Stomach (tissue), 9 donors: ENCODE measurements around the gene FAM193B. TPM values are rescaled to one million over a fixed set of nuclear protein-coding genes. Genes with fewer than 3 reads are reported as not detected.

Experiments
- DNase-seq, 2 donors: peaks; one replicate each; pipeline versions ENCODE4 v3.0.0 to v3.0.0-alpha.2; 2013 to 2019
- H3K27ac ChIP-seq, 5 donors: fragments of 200-600 bp in 4 of 5; sonication (generic) in 4 of 5; one replicate each; pipeline ENCODE4 v1.5.1; 2013 to 2019; ENCODE audit warnings: mild to moderate bottlenecking in 1 of 5, moderate library complexity in 1 of 5
- H3K27me3 ChIP-seq, 3 donors: fragments of 200-600 bp; sonication (generic); one replicate each; pipeline ENCODE4 v1.5.1; 2017 to 2019; ENCODE audit warnings: mixed run types in 1 of 3
- H3K36me3 ChIP-seq, 4 donors: fragments of 200-600 bp; sonication (generic); 1 replicate in 3 of 4; 2 replicates in 1 of 4; pipeline ENCODE4 v1.5.1; 2016 to 2019
- H3K4me1 ChIP-seq, 4 donors: fragments of 200-600 bp; sonication (generic); one replicate each; pipeline ENCODE4 v1.5.1; 2016 to 2019
- H3K4me3 ChIP-seq, 4 donors: fragments of 200-600 bp; sonication (generic) in 3 of 4; one replicate each; pipeline ENCODE4 v1.5.1; 2016 to 2019; ENCODE audit warnings: mild to moderate bottlenecking in 1 of 4
- H3K9me3 ChIP-seq, 4 donors: fragments of 200-600 bp; sonication (generic); one replicate each; pipeline ENCODE4 v1.5.1; 2016 to 2019
- EP300 ChIP-seq: sonication (generic); formaldehyde crosslinking; IDR thresholded peaks from one replicate; pipeline ENCODE4 v1.6.1; 2017; ENCODE audit warnings: antibody characterized with exemption
- POLR2A ChIP-seq, 4 donors: fragments of 450-650 bp; IDR thresholded peaks; one replicate each; pipeline ENCODE4 v1.6.1; 2016; ENCODE audit warnings: antibody characterized with exemption in 4 of 4, control low read depth in 2 of 4, mild to moderate bottlenecking in 1 of 4, moderate library complexity in 1 of 4
- POLR2AphosphoS5 ChIP-seq, 3 donors: sonication (generic); formaldehyde crosslinking; IDR thresholded peaks; one replicate each; pipeline ENCODE4 v1.6.1; 2016; ENCODE audit warnings: antibody characterized with exemption in 3 of 3
- WGBS, 5 donors: extraction: QIAGEN DNeasy Blood & Tissue Kit in 3 of 5; methylation state at CpG; one replicate each; pipeline versions ENCODE4 v1.1.5 to v1.1.7; 2013 to 2018; 5-methylcytosine and 5-hydroxymethylcytosine counted together
- intact Hi-C: fragments of 100-400 bp; cut with DNase I; formaldehyde crosslinking; loops from one replicate; pipeline ENCODE4 v1.15.1; 2023; ENCODE audit warnings: low total_unique reads
- polyA plus RNA-seq, 3 donors: library from polyadenylated mRNA; stranded (reverse); fragments of 200-250 nt; gene quantifications; one replicate each; pipeline ENCODE4 v1.2.3, GENCODE V29; 2013
- total RNA-seq, 5 donors: library from RNA; depleted of rRNA; stranded (reverse); fragments of >200 nt; gene quantifications; one replicate each; pipeline versions ENCODE4 v1.1.0 to v1.2.3, GENCODE V29; 2014 to 2016
- TF ChIP-seq, protein P1 (sequence below), 7 experiments: fragments of 450-650 bp in 4 of 7; fragments of 200-600 bp in 3 of 7; sonication (generic) in 3 of 7; IDR thresholded peaks; one replicate each; pipeline ENCODE4 v1.5.1; 2016 to 2019; ENCODE audit warnings: antibody characterized with exemption in 7 of 7, control low read depth in 2 of 7, mild to moderate bottlenecking in 1 of 7
- donor health status: healthy with polysubstance abuse.
- donor health status: Bipolar disorder and iron deficiency.
- donor health status: healthy.

The FAM193B gene
- total and polyA plus RNA-seq, 8 donors: 40.4 to 316 (median 138) TPM

DNA sequence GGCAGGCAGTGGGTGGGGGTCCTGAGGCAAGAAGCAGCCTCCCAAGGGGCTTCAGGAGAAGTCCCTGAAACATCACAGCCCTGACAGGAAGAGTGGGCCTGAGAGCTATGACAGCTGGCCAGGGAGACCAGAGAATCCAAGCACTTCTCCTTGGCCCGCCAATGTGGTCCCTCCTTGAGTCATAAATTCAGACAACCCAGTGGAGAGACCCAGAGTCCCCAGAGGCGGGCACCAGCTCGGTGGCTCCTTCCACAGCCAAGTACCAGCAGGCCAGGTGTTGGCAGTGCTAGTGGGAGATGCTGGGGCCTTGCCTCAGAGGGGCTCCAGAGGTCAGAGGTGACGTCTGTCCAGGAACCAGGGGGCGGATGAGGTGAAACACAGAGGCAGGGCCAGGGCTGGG lies 43.2 kb downstream of the FAM193B start:
- WGBS, 5 donors: 87 to 99% (median 89%) methylated on average over 3 to 5 of the region's 5 CpGs
- Histone ChIP-seq H3K27ac (peak overlapping the region in 3 of 5 donors; percentile 41 to 86 (median 79)), H3K4me3 (no peak overlapping the region), H3K27me3 (no peaks in the 10 kb centered on the region), H3K36me3 (peaks cover 41 to 58% (median 56%) of the 10 kb centered on the region in 4 donors), H3K4me1 (peaks cover 8 to 40% (median 25%) of the 10 kb centered on the region in 4 donors), H3K9me3 (no peaks in the 10 kb centered on the region)
- TF ChIP-seq POLR2AphosphoS5 (IDR thresholded peaks at IDR 0.05) (no peak), EP300 (no peak), POLR2A (IDR thresholded peaks at IDR 0.05) (no peak)
- TF ChIP-seq, protein P1, sequence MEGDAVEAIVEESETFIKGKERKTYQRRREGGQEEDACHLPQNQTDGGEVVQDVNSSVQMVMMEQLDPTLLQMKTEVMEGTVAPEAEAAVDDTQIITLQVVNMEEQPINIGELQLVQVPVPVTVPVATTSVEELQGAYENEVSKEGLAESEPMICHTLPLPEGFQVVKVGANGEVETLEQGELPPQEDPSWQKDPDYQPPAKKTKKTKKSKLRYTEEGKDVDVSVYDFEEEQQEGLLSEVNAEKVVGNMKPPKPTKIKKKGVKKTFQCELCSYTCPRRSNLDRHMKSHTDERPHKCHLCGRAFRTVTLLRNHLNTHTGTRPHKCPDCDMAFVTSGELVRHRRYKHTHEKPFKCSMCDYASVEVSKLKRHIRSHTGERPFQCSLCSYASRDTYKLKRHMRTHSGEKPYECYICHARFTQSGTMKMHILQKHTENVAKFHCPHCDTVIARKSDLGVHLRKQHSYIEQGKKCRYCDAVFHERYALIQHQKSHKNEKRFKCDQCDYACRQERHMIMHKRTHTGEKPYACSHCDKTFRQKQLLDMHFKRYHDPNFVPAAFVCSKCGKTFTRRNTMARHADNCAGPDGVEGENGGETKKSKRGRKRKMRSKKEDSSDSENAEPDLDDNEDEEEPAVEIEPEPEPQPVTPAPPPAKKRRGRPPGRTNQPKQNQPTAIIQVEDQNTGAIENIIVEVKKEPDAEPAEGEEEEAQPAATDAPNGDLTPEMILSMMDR (IDR thresholded peaks at IDR 0.05): no peak
- no peak for DNase-seq
- intact Hi-C loops: no loop called here

- 84 to 96% (median 90%) methylated on average over 15 of the region's 15 CpGs for whole genome bisulfite sequencing, 5 donors
- Histone ChIP-seq H3K27me3 (no peaks in the 10 kb centered on the region), H3K27ac (peak overlapping the region in 3 of 5 donors; percentile 61 to 86 (median 79)), H3K36me3 (peaks cover 41 to 56% (median 55%) of the 10 kb centered on the region in 4 donors), H3K4me3 (peak overlapping the region in 1 of 4 donors; percentile 39), H3K9me3 (no peaks in the 10 kb centered on the region), H3K4me1 (peaks cover 2 to 34% (median 19%) of the 10 kb centered on the region in 4 donors)
- no peak for DNase-seq
- no peak for TF ChIP-seq POLR2A (IDR thresholded peaks at IDR 0.05)
- TF ChIP-seq POLR2AphosphoS5 (IDR thresholded peaks at IDR 0.05): no peak
- TF ChIP-seq EP300: no peak
- TF ChIP-seq, protein P1 (IDR thresholded peaks at IDR 0.05): no peak
- intact Hi-C loops: no loop called here
Measured at GRCh38 chr5:177510567-177511053, 43.8 kb downstream of the FAM193B start.

DNA sequence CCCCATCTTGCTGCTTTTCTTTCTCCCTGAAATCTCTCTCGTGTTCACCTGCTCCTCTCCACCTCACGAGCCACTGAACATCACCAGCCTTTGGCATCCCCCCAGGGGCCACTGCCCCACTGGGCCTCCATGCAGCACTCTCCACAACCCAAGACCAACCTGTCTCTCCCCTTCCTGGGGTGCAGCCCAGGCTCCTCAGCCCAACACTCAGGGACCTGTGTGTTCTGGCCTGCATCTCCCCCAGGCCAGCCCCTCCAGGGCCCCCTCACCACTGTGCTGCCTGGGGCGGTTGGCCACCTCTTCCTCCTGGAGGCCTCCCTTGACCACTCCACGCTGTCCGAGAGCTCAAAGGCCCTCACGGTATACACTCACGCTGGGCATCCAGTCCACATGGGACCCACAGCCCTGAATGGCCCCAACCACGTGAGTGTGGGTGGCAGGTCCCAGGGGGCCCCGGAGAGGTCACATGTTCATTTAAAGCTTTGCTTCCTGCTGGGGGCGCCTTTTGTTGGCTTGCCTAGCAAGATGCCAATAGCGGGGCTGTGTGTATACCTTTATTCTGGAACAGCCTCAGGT lies 44.3 kb downstream of the FAM193B start:
- peaks cover 41 to 53% (median 51%) of the 10 kb centered on the region in 4 donors for H3K36me3 ChIP-seq
- H3K4me1 ChIP-seq: peaks cover 0 to 29% (median 15%) of the 10 kb centered on the region in 4 donors
- peak overlapping the region in 2 of 4 donors; percentile 37 to 39 for H3K4me3 ChIP-seq
- 59 to 81% (median 68%) methylated on average over 11 of the region's 11 CpGs for WGBS, 5 donors
- peak overlapping the region in 4 of 5 donors; percentile 61 to 86 (median 72) for H3K27ac ChIP-seq
- DNase-seq: no peak
- no peak for TF ChIP-seq POLR2AphosphoS5 (IDR thresholded peaks at IDR 0.05)
- TF ChIP-seq EP300: no peak
- TF ChIP-seq POLR2A (IDR thresholded peaks at IDR 0.05): no peak
- TF ChIP-seq, protein P1 (IDR thresholded peaks at IDR 0.05): no peak
- intact Hi-C loops: no loop called here
- H3K27me3 ChIP-seq: no peaks in the 10 kb centered on the region
- H3K9me3 ChIP-seq: no peaks in the 10 kb centered on the region

GRCh38 chr5:177509381-177509951 lies 44.9 kb downstream of the FAM193B start, which contains the start of gene DOK3:
DOK3 (minus strand) TSS chr5:177509826; CDS start chr5:177509540, 286 bp downstream.
- Histone ChIP-seq H3K4me3 (peak within 1 kb of the TSS; percentile 20 to 39 (median 36)), H3K9me3 (no peaks in the 10 kb centered on the region), H3K27me3 (no peaks in the 10 kb centered on the region), H3K36me3 (peaks cover 38 to 53% (median 47%) of the 10 kb centered on the region in 4 donors), H3K27ac (peak within 1 kb of the TSS in 4 of 5 donors; percentile 61 to 86 (median 72)), H3K4me1 (peaks cover 0 to 23% (median 9%) of the 10 kb centered on the region in 4 donors)
- TF ChIP-seq, protein P1 (IDR thresholded peaks at IDR 0.05): no peak
- TF ChIP-seq EP300 (no peak), POLR2AphosphoS5 (IDR thresholded peaks at IDR 0.05) (no peak), POLR2A (IDR thresholded peaks at IDR 0.05) (no peak)
- 27 to 37% (median 31%) methylated on average over 14 to 20 of the region's 20 CpGs for WGBS, 5 donors
- DNase-seq: peak; percentile 41 to 51
- intact Hi-C loops: no loop called here
